ENCODE data around the gene PRR7.

DNA sequence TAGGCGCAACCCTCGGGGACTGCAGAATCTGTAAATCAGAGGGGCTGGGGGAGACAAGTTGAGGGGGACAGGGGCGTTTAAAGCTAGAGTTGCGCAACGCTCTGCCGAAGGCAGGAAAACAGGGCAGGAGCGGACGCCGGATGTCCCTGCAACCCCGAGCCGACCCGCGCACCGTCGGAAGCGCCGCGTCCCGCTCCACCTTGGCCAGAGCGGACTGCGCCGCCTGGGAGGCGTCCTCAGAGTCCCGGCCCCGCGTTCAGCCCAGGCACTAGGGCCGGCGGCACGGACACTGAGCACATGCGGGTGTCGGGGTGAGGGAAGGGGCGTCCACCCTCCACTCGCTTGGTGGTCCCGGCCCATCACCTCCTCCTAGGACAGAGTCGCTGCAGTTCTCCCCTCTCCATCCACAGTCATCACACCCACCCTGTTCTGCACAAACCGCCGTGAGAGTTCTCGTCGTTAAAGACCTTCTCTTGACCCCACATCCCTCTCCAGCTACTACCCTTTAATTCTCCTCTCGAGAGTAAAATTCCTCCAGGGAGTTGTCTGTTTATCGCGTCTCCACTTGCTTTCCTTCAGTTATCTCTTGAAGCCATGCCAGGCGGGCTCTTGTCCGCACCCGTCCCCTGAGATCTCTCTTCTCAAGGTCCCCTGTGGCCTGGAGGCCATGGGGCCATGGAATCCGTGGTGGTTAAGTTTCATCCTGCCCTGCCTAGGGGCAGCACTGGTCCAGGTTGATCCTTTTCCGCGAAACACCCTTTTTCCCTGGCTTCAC lies 51.6 kb downstream of the PRR7 start:
- TF ChIP-seq CTCF (IDR thresholded peaks at IDR 0.05), result no peak
- no peak for TF ChIP-seq EP300 (IDR thresholded peaks at IDR 0.05)
